Islet precursor cell (in vitro differentiated cells): ENCODE results near the gene ZNF440.
"Not testable (repeated sequence)": the region's sequence is repeated elsewhere in the genome, so short reads cannot be mapped to it uniquely, and the experiment has no call there.

Experiments
- DNase-seq: peaks from one replicate; pipeline ENCODE4 v3.0.0-alpha.2; 2018

Gene ZNF440

DNA sequence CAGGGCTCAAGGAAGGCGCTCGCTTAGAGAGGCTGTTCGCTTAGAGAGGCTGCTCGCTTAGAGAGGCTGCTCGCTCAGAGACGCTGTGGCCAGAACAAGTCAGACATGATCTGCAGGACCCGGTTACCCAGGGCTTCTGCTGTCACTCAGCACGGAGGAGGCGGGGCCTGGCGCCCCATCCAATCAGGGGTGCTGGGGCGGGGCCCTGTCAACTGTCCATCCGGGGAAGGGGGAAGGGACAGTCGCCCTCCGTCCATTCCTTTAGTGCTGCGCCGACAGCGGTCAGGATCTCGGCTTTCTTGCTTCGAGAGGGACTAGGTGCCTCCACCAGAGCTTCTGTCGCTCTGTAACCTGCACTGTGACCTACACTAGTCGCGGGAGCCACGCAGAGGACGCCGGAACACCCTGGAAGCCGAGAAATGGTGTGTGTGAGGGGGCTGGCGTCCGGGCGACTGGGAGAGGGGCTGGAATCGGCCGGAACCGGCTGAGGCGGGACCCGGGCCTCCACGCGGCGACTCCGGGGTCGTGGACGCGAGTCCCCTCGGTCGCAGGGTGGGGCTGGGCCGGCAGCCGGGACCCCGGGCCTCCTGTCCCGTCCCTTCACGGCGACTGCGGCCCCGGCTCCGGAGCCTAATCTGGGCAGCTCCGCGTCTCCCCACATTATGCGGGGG lies at the start of gene ZNF440:
Gene ZNF440, plus strand, starts transcription at position 245 of the 671 bp plus-strand sequence. Its CDS starts 175 bp downstream, at position 420.
- peak; percentile 99 for DNase-seq

DNA sequence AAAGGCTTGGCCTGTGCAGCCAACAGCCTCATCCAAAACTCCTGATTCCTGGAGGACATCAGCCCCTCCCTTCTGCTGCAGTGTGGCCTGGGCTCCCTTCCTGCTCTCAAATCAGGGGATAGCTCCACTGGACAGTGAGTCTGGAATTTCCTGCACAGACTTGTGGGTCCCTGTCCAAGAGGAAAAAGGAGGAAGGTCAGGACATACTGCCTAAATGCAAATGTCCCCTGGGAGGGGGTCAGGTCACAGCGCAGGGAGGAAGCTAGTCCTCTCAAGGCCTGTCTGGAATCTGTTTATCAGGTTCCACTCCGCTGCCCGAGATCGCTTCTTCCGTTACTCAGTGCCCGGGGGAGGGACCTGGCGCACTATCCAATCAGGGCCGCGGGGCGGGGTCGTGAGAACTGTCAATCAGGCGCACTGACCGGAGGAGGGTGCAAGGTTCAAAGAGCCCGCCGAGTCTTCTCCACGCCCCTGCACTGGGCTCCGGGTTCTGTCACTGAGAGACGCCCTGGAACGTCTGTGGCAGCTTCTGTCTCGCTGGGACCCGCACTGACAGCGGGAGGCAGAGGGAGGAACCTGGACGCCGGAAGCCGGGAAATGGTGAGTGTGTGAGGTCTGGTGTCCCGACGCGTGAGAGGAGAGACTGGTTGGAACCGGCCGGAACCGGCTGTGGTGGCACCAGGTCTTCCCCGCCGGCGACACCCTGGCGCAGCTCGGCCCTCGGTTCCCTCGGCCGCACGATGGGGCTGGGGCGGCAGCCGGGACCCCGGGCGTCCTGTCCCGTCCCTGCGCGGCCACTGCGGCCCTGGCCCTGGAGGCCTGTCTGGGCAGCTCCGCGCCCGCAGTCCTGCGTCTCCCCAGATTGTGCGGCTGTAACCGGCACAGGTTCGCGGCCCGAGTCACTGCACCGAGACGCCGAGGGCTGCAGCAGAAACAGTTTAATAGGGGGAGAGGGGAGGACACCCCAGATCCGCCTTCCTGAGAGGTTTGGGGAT lies 47.2 kb upstream of the ZNF440 start, which contains the start of gene ZNF441:
Gene ZNF441, plus strand, starts transcription at position 404 of the 995 bp plus-strand sequence. Its CDS starts 194 bp downstream, at position 598.
- DNase-seq = peak; percentile 97

DNA sequence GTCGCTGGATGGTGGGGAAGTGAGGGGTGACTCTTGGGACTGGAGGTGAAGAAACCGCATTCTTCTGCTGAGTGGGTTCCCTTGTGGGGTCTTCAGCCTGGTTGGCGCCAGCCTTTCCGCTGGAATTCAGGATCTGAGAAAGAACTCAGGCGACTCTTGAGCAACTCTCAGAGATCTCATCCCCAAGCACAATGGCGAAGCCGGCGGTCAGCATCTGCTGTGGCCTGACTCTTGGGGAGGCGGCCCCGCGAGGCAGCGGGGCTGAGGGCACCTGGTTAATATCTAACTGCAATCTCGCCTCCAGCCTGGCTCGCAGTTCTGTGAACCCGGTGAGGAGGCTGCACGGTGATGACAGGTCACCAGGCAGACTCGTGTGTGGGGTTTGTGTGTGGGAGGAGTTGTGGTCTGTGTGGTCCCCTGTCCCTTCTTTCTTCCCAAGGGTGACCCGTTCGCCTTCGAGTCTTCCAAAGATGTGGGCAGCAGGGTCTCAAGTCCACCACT lies 46.4 kb upstream of the ZNF440 start:
- peak; percentile 53 for DNase-seq

DNA sequence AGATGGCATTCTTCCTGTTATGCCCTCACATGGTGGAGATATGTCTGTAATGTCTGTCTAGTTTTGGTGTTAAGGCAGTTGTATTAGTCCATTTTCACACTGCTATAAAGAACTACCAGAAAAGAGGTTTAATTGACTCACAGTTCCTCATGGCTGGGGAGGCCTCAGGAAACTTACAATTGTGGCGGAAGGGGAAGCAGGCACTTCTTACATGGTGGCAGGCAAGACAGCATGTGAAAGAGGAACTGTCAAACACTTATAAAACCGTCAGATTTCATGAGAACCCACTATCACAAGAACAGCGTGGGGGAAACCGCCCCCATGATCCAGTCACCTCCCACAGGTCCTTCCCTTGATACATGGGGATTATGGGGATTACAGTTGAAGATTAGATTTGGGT lies 44.1 kb upstream of the ZNF440 start:
- DNase-seq = no peak

DNA sequence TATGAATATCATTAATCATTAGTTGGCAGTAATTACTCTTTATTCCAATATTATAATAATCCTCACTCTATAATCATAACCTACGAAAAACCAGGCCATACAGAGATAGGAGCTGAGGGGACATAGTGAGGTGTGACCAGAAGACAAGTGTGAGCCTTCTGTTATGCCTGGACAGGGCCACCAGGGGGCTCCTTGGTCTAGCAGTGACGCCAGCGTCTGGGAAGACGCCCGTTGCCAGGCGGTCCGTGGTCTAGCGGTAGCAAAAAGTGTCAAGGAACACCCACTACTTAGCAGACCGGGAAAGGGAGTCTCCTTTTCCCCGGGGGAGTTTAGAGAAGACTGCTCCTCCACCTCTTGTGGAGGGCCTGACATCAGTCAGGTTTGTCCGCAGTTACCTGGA lies 42.6 kb upstream of the ZNF440 start:
- not testable (repeated sequence) for DNase-seq

DNA sequence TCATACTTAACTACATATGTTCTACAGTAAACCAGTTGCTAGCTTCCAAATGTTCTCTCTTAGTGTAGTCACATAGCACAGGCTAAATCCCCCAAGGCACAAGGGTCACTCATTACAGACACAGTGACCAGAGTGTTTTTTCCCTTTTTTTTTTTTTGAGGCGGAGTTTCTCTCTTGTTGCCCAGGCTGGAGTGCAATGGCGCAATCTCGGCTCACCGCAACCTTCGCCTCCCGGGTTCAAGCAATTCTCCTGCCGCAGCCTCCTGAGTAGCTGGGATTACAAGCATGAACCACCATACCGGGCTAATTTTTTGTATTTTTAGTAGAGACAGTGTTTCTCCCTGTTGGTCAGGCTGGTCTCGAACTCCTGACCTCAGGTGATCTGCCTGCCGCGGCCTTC lies 37.4 kb upstream of the ZNF440 start:
- DNase-seq = not testable (repeated sequence)

DNA sequence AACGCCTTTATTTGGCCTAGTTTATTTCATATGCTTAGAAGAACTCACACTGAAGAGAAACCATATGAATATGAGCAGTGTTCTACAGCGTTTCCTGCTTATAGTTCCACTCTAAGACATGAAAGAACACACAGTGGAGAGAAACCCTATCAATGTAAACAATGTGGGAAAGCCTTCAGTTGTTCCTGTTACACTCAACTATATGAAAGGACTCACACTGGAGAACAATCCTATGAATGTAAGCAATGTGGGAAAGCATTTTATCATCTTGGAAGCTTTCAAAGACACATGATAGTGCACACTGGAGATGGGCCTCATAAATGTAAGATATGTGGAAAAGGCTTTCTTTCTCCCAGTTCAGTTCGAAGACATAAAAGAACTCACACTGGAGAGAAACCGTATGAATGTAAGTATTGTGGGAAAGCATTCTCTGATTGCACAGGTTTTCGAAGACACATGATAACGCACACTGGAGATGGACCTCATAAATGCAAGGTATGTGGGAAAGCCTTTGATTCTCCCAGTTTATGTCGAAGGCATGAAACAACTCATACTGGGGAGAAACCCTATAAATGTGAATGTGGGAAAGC lies 33.5 kb upstream of the ZNF440 start:
- no peak for DNase-seq

DNA sequence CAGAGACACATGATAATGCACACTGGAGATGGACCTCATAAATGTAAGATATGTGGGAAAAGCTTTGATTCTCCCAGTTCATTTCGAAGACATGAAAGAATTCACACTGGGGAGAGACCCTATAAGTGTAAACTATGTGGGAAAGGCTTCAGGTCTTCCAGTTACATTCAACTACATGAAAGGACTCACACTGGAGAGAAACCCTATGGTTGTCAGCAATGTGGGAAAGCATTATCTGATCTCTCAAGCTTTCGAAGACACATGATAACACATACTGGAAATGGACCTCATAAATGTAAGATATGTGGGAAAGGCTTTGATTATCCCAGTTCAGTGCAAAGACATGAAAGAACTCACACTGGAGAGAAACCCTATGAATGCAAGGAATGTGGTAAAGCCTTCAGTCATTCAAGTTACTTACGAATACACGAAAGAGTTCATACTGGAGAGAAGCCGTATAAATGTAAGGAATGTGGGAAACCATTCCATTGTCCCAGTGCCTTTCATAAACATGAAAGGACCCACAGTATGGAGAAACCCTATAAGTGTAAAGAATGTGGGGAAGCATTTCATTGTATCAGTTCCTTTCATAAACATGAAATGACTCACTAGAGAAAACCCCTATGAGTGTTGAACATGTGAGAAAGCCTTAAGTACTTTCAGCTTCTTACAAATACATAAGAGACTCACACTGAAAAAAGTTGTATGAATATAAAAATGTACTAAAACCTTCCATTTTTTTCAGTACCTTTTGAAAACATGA lies 32.6 kb upstream of the ZNF440 start:
- no peak for DNase-seq

DNA sequence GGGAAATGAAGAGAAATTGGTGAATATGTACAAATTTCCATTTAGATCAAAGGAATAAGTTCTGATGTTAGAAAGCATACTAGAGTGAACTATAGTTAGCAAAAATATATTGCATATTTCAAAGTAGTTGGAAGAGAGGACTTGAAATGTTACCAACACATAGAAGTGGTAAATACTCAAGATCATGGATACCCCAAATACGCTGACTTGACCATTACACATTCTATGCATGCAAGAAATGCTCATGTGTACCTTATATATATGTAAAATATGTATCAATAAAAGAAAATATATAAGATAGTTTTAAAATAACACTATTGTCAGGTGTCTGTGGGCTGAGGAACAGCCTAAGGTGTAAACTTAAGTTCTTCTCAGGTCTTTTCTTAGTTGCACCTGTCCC lies 30.3 kb upstream of the ZNF440 start:
- DNase-seq = no peak

DNA sequence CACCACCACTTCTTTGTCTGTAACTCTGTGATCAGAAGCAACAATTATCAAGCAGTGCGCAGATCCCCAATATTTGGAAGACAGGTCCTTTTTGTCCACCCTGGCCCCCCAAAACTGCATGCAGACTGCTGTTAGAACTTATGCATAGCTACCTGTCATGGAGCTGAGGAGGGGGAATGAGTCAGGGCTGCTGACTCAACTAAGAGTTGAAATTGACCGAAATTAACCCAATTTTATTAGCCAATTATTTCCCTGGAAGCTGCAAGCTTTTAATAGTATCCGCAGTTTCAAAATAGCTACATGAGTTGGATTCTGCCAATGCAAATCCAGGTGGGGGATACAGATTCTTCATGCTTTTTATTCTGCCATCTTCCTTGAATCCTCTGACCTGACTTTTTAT lies 29.7 kb upstream of the ZNF440 start:
- no peak for DNase-seq

DNA sequence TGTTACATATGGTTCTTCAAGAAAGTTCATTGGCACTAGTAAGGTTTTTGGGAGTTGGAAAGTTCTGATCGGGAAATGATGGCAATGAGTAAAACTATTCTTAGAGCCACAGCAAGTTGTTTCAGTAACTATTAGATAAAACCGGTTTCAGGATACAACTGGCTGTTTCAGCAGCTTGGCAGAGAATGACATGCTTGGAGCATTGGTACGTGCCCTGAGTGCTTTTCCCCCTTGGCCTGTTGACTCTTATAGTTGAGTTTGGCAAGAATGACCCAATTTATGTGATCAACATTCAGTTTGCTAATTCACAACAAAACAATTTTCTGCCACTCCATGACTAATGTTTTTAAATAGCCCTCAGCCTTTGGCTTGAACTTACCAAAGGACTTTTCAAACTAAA lies 26.5 kb upstream of the ZNF440 start:
- no peak for DNase-seq

DNA sequence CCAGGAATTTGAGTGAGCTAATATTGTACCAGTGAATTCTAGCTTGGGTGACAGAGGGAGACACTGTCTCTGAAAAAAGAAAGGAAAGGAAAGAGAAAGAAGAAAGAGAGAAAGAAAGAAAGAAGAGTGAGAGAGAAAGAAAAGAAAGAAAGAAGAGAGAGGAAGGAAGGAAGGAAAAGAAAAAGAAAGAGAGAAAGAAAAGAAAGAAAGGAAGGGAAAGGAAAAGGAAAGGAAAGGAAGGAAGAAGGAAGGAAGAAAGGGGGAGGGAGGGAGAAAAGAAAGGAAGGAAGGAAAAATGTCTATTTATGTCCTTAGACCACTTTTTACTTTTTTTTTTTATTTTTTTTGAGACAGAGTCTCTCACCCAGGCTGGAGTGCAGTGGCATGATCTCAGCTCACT lies 21.1 kb upstream of the ZNF440 start:
- DNase-seq = no peak

DNA sequence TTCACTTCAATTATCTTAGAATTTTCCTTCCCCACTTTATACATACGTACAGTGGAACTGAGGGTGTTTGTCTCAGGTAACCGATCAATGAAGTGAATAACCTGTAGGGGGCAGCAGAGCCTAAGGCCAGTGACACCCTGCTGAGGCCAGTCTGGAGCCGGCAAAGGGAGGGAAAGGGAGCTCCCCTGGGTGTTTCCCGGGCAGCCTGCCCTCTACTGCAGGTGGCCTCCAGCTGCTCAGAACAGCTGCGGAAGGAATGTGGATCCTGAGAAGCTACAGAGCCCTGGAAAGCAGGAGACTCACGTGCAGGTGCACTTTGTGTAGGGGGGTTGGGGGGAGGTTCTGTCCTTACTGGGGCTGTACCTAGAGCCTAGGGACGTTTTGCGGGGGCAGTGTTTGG lies 16.6 kb upstream of the ZNF440 start:
- DNase-seq = peak; percentile 88

DNA sequence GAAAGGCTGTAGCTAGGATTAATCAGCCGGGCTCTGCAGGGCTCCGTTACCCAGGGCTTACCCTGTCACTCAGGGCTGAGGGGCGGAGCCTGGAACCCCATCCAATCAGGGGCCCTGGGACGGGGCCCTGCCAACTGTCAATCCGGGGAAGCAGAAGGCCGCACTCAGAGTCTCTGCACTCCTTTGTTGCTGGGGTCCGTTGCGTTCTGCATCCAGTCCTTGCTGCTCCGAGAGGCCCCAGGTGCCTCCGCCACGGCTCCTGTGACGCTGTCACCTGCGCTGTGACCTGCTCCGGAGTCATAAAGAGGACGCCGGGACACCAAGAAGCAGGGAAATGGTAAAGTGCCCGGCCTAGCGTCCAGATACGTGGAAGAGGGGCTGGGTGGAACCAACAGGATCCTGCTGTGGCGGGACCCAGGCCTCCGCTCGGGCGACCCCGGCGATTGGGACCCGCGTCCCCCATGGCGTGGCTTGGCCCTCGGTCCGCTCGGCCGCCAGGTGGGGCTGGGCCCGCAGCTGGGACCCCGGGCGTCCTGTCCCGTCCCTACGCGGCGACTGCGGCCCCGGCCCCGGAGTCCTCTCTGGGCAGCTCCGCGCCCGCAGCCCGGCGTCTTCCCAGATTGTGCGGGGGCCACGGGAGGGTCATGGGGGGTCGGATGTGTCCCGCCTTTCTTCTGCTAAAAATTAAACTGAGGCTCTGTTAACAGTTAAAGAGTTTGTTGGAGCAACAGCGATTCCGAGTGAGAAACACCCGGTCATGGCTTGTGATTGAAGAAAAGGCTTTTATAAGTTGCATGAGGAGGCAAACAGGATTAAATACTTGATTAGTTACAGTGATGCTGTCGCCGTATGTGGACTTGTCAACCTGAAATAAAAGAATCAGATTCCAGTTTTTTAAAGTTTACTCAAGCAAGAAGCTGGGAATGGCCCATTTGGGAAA lies 15.4 kb upstream of the ZNF440 start, which contains the start of gene ZNF491:
Gene ZNF491, plus strand, starts transcription at position 133 of the 940 bp plus-strand sequence. CDS start 7,431 bp downstream, outside the sequence.
- DNase-seq = peak; percentile 96

DNA sequence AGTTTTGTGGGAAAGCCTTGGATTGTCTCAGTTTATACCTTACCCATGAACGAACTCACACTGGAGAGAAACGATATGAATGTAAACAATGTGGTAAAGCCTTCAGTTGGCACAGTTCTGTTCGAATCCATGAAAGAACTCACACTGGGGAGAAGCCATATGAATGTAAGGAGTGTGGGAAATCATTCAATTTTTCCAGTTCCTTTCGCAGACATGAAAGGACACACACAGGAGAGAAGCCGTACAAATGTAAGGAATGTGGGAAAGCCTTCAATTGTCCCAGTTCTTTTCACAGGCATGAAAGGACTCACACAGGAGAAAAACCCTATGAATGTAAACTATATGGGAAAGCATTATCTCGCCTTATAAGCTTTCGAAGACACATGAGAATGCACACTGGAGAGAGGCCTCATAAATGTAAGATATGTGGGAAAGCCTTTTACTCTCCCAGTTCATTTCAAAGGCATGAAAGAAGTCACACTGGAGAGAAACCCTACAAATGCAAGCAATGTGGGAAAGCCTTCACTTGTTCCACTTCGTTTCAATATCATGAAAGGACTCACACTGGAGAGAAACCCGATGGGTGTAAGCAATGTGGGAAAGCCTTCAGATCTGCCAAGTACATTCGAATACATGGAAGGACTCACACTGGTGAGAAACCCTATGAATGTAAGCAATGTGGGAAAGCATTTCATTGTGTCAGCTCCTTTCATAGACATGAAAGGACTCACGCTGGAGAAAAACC lies 7.5 kb upstream of the ZNF440 start:
- no peak for DNase-seq

DNA sequence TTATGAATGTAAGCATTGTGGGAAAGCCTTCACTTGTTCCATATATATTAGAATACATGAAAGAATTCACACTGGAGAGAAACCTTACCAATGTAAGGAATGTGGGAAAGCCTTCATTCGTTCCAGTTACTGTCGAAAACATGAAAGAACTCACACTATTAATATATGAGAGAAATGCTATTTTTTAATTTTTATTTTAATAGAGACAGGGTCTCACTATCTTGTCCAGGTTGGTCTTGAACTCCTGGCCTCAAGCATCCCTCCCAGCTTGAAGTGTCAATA lies 7.0 kb upstream of the ZNF440 start:
- no peak for DNase-seq

DNA sequence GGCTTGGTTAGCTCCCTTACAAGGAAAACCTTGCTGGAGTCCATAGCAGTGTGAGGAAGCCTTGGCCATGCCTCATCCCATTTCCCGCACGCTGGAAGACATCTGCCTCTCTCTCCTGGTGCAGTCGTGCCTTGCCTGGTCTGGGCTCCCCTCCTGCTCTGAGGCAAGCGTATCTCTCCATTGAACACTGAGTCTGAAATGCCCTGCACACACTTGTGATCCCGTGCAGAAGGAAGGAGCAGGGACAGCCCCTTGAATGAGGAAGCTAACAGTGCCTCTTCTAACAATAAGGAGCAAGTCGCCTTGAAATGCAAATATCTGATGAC lies 407 bp upstream of the ZNF440 start:
- no peak for DNase-seq

DNA sequence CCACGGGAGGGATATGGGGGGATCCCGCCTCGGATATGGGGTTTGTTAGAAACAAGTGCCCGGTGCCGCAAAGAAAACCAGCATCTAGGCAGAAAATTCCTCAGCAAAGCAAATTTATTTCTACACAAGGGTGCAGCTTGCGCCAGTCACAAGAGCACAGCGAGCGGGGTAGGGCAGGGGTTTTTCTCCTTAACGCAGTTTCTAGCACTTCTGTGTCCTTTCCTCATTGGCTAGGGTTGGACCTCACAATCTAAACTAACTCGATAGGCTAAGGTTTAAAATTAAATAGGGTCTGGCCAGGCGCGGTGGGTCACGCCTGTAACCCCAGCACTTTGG lies 595 bp downstream of the ZNF440 start:
- DNase-seq = peak; percentile 51

DNA sequence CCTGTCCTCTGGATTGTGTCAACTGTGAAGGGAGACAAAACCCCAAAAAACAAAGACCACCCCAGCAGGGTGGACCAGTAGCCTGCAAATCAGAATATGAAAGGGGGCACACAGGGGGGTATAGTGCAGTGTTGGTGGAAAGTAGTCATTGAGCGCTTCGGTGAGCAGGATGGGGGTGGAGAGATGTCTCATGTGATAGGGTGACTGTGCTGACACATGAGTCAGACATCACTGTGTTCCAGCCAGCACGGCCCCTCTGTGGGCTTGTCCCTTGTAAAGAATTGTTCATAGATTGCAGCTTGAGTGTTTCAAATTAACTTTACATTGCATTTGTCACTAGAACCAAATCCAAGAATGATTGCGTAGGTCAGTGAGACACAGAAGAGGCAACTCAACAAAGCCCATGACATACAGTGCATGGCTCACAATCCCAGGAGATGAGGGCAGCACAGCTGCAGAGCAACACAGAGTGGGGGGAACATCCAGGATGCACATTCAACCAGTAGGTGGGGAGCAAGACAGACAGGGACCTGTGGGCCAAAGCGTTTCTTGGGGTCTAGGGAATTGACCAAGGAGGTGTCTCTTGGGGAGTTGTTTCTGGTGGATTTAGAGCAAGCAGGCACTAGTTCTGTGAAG lies 7.5 kb downstream of the ZNF440 start:
- DNase-seq = no peak
